Measurements from ENCODE around the gene PLXNA4. TPM values are rescaled to one million over a fixed set of nuclear protein-coding genes. Genes with fewer than 3 reads are reported as not detected.

The PLXNA4 gene
- total and polyA plus RNA-seq, 2 experiments from 2014 or later = 7.3 to 33.3 TPM

GRCh38 chr7:132462478-132462877 lies 113.8 kb downstream of the PLXNA4 start:
- no peak for DNase-seq (ENCODE audit: low read depth in 1 of 2, low spot score in 1 of 2)
- H3K9me3 ChIP-seq (ENCODE audit: low read depth) = no peaks in the 10 kb centered on the region
- no peaks in the 10 kb centered on the region for H3K27me3 ChIP-seq
- peaks cover 10% of the 10 kb centered on the region for H3K4me1 ChIP-seq (ENCODE audit: low read depth)
- TF ChIP-seq, protein P1, sequence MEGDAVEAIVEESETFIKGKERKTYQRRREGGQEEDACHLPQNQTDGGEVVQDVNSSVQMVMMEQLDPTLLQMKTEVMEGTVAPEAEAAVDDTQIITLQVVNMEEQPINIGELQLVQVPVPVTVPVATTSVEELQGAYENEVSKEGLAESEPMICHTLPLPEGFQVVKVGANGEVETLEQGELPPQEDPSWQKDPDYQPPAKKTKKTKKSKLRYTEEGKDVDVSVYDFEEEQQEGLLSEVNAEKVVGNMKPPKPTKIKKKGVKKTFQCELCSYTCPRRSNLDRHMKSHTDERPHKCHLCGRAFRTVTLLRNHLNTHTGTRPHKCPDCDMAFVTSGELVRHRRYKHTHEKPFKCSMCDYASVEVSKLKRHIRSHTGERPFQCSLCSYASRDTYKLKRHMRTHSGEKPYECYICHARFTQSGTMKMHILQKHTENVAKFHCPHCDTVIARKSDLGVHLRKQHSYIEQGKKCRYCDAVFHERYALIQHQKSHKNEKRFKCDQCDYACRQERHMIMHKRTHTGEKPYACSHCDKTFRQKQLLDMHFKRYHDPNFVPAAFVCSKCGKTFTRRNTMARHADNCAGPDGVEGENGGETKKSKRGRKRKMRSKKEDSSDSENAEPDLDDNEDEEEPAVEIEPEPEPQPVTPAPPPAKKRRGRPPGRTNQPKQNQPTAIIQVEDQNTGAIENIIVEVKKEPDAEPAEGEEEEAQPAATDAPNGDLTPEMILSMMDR (IDR thresholded peaks at IDR 0.05; ENCODE audit: low read depth, low read length) = no peak
- H3K27ac ChIP-seq = no peak overlapping the region
- no peak overlapping the region for H3K4me3 ChIP-seq
- no peaks in the 10 kb centered on the region for H3K36me3 ChIP-seq

DNA sequence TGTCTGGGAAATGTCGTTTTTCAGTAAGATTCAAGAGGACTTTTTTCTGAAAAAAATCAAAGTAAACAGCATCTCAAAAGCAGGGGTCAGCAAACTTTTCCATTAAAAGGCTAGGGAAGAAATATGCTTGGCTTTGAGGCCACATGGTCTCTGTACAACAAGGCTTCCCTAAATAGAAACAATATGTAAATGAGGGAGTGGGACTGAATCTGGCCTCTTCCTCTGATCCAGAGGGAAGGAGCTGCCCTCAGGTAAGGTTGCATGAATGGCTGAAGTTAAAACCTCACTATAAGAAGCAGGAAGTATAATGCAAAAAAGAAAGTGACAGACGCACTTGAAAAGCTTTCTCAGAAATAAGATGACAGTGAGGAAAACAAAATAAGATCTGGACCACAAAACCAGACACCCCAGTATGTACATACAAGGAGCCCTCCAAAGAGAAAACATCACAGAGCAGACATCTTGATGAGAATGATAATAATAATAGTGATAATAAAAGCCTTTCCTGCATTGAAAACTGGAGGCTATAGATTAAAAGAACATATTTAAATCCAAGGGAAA lies 115.2 kb downstream of the PLXNA4 start:
- H3K27me3 ChIP-seq = no peaks in the 10 kb centered on the region
- H3K4me3 ChIP-seq = no peak overlapping the region
- no peak overlapping the region for H3K27ac ChIP-seq
- no peak for DNase-seq (ENCODE audit: low read depth in 1 of 2, low spot score in 1 of 2)
- peaks cover 10% of the 10 kb centered on the region for H3K4me1 ChIP-seq (ENCODE audit: low read depth)
- H3K36me3 ChIP-seq = no peaks in the 10 kb centered on the region
- no peaks in the 10 kb centered on the region for H3K9me3 ChIP-seq (ENCODE audit: low read depth)
- TF ChIP-seq, protein P1 (IDR thresholded peaks at IDR 0.05; ENCODE audit: low read depth, low read length) = no peak

- H3K27ac ChIP-seq = no peak overlapping the region
- TF ChIP-seq, protein P1 (IDR thresholded peaks at IDR 0.05; ENCODE audit: low read depth, low read length) = no peak
- H3K36me3 ChIP-seq = no peaks in the 10 kb centered on the region
- no peaks in the 10 kb centered on the region for H3K9me3 ChIP-seq (ENCODE audit: low read depth)
- H3K4me3 ChIP-seq = no peak overlapping the region
- H3K4me1 ChIP-seq (ENCODE audit: low read depth) = peaks cover 6% of the 10 kb centered on the region
- no peaks in the 10 kb centered on the region for H3K27me3 ChIP-seq
- no peak for DNase-seq (ENCODE audit: low read depth in 1 of 2, low spot score in 1 of 2)
These were observed 117.5 kb downstream of the PLXNA4 start for GRCh38 chr7:132458729-132459128.

DNA sequence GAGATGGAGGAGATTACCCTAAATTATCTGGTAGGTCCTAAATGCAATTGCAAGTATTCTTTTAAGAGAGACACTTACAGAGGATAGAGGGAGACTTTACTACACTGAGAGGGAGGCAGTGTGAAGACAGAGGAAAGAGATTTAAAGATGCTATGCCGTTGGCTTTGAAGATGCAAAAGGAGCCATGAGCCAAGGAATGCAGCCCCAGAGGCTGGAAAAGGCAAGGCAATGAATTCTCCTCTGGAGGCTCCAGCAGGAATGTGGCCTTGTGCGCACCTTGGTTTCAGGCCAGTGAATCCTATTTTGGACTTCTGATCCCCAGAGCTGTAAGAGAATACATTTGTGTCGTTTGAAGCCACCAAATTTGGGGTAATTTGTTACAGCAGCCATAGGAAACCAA lies 118.6 kb downstream of the PLXNA4 start:
- H3K27me3 ChIP-seq = no peaks in the 10 kb centered on the region
- H3K27ac ChIP-seq = no peak overlapping the region
- peaks cover 6% of the 10 kb centered on the region for H3K4me1 ChIP-seq (ENCODE audit: low read depth)
- no peaks in the 10 kb centered on the region for H3K36me3 ChIP-seq
- no peak for DNase-seq (ENCODE audit: low read depth in 1 of 2, low spot score in 1 of 2)
- TF ChIP-seq, protein P1 (IDR thresholded peaks at IDR 0.05; ENCODE audit: low read depth, low read length) = no peak
- no peaks in the 10 kb centered on the region for H3K9me3 ChIP-seq (ENCODE audit: low read depth)
- H3K4me3 ChIP-seq = no peak overlapping the region

DNA sequence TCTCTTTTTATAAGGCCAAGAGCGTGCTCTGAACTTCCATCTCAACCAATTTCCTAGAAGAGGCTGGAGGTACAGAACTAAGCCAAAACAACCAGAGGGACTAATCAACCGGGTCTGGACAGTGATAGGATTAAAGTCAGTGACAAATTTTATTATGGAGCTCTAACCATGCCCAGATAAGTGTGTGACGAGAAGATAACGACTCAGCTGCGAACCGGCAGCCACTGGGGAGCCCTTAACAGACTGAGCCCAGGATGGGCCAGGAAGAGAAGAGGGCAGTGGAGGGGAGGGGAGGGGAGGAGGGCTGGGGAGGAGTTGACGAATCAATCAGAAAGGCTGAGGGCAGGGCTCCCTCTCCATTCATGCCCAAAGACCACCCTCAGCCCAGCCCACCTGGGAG lies 119.9 kb downstream of the PLXNA4 start:
- H3K36me3 ChIP-seq = no peaks in the 10 kb centered on the region
- TF ChIP-seq, protein P1 (IDR thresholded peaks at IDR 0.05; ENCODE audit: low read depth, low read length) = no peak
- DNase-seq (ENCODE audit: low read depth in 1 of 2, low spot score in 1 of 2) = no peak

More for the DNA sequence above, 119.9 kb downstream of the PLXNA4 start:
- Histone ChIP-seq H3K9me3 (ENCODE audit: low read depth) (no peaks in the 10 kb centered on the region), H3K4me3 (no peak overlapping the region), H3K4me1 (ENCODE audit: low read depth) (peaks cover 6% of the 10 kb centered on the region), H3K27ac (no peak overlapping the region), H3K27me3 (no peaks in the 10 kb centered on the region)
